HEK293 (cell line): ENCODE data around the gene ADGRD1.

Experiments used
- CTCF ChIA-PET: fragments of 350-600 bp; formaldehyde crosslinking; extraction: SDS; loops from one replicate; lab custom pipeline; 2021; ENCODE audit warnings: antibody characterized with exemption; lab: Yijun Ruan, JAX
- POLR2A ChIA-PET: fragments of 300-600 bp; formaldehyde crosslinking; extraction: SDS; loops from one replicate; lab custom pipeline; 2020; ENCODE audit warnings: antibody characterized with exemption, inconsistent platforms; lab: Yijun Ruan, JAX
- H3K27ac ChIP-seq: fragments of 200-500 bp; sonication (Bioruptor generic); 2 replicates; pipeline ENCODE4 v1.5.1; 2014; ENCODE audit warnings: low read depth, low read length, control low read depth, inconsistent platforms; ENCODE audit errors: extremely low read depth
- H3K36me3 ChIP-seq, 2 experiments: fragments of 200-500 bp in 1 of 2; sonication (Bioruptor generic) in 1 of 2; 1 replicate in 1 of 2; 2 replicates in 1 of 2; pipeline ENCODE4 v1.5.1; 2014 to 2017; ENCODE audit warnings: inconsistent platforms in 2 of 2, low read length in 2 of 2; ENCODE audit not compliant: control insufficient read depth in 2 of 2, insufficient read depth in 1 of 2
- H3K4me1 ChIP-seq: fragments of 200-500 bp; sonication (Bioruptor generic); 2 replicates; pipeline ENCODE4 v1.5.1; 2014; ENCODE audit warnings: mild to moderate bottlenecking, low read length, inconsistent platforms; ENCODE audit not compliant: control insufficient read depth, insufficient read depth
- H3K4me3 ChIP-seq: 2 replicates; pipeline ENCODE4 v1.5.1; 2011; ENCODE audit warnings: low read depth, mild to moderate bottlenecking, control low read depth, low read length, moderate library complexity
- H3K9me3 ChIP-seq: fragments of 200-500 bp; sonication (Bioruptor generic); 2 replicates; pipeline ENCODE4 v1.5.1; 2014; ENCODE audit warnings: low read depth, low read length, inconsistent platforms; ENCODE audit not compliant: control insufficient read depth, insufficient read depth
- ZNF350 ChIP-seq: fragments of 450-650 bp; formaldehyde crosslinking; IDR thresholded peaks from 2 replicates; pipeline ENCODE4 v1.5.0; 2017; ENCODE audit warnings: missing biosample characterization, mild to moderate bottlenecking, missing genetic modification characterization
- ZNF416 ChIP-seq: fragments of 450-650 bp; formaldehyde crosslinking; IDR thresholded peaks from 2 replicates; pipeline ENCODE4 v1.5.1; 2016; ENCODE audit warnings: missing biosample characterization, missing genetic modification characterization
- ZNF544 ChIP-seq: fragments of 450-650 bp; formaldehyde crosslinking; IDR thresholded peaks from 2 replicates; pipeline ENCODE4 v1.5.0; 2017; ENCODE audit warnings: missing biosample characterization, missing genetic modification characterization
- ZNF621 ChIP-seq: fragments of 450-650 bp; formaldehyde crosslinking; IDR thresholded peaks from 2 replicates; pipeline ENCODE4 v1.5.1; 2017; ENCODE audit warnings: missing biosample characterization, missing genetic modification characterization
- ZNF677 ChIP-seq: fragments of 450-650 bp; IDR thresholded peaks from 2 replicates; pipeline ENCODE4 v1.5.0; 2018; ENCODE audit warnings: missing biosample characterization, mild to moderate bottlenecking, missing genetic modification characterization, moderate library complexity
- ZNF701 ChIP-seq: fragments of 450-650 bp; formaldehyde crosslinking; IDR thresholded peaks from 2 replicates; pipeline ENCODE4 v1.5.1; 2016; ENCODE audit warnings: missing biosample characterization, missing genetic modification characterization
- ZNF707 ChIP-seq: fragments of 450-650 bp; formaldehyde crosslinking; IDR thresholded peaks from 2 replicates; pipeline ENCODE4 v1.5.1; 2016; ENCODE audit warnings: missing biosample characterization, missing genetic modification characterization
- ZNF837 ChIP-seq: fragments of 450-650 bp; formaldehyde crosslinking; IDR thresholded peaks from 2 replicates; pipeline ENCODE4 v1.5.1; 2016; ENCODE audit warnings: missing biosample characterization, missing genetic modification characterization
- TF ChIP-seq, protein P1 (sequence below): fragments of 450-650 bp; formaldehyde crosslinking; IDR thresholded peaks from 2 replicates; pipeline ENCODE4 v1.5.1; 2016; ENCODE audit warnings: missing biosample characterization, missing genetic modification characterization
- TF ChIP-seq, protein P2 (sequence below): fragments of 450-650 bp; formaldehyde crosslinking; IDR thresholded peaks from 2 replicates; pipeline ENCODE4 v1.5.1; 2016; ENCODE audit warnings: missing biosample characterization, missing genetic modification characterization, low read depth
- TF ChIP-seq, protein P3 (sequence below): fragments of 450-650 bp; formaldehyde crosslinking; IDR thresholded peaks from 2 replicates; pipeline ENCODE4 v1.5.1; 2016; ENCODE audit warnings: missing biosample characterization, missing genetic modification characterization

Gene ADGRD1

DNA sequence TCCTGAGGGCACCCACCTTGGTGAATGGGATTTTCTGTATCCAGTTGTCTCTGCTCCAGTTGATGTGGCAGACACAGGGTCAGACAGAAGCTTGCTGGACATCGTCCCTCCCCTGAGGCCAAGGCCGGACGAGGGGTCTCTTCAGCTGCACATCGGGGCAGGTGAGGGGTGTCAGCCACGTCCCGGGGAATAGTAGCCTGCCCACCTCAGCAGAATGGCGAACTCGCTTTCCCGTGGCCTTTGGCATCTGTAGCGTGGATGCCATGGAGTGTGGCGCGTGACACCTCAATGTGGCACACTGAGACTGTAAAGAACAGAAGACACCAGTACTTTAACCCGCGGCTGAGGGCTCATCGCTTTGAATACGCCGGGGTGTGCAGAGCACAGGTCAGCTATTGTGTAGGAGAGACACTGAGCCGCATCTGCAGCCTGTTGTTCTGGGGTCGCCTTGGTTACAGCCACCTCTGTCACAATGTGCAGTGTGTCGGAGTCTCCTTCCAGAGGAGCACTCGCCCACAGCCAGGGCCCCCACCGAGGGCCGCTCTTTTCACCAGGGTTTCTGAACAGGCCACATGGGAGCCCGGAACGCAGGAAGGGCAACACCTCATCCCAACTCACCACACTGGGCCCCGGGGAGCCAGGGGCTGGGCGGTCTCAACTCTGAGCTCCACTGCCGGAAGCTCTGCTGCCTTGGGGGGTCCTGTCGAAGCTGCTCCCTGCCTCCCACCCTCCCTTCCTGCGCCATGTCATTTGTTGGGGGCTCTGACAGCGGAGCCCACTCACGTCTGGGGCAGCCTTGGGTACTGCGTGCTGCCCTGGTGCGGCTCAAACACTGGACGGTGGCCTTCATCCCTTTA is 77.0 kb downstream of the ADGRD1 start:
- Histone ChIP-seq H3K36me3 (no peaks in the 10 kb centered on the region), H3K4me1 (no peaks in the 10 kb centered on the region), H3K27ac (no peak overlapping the region), H3K9me3 (no peaks in the 10 kb centered on the region), H3K4me3 (no peak overlapping the region)
- TF ChIP-seq ZNF707 (tag by site-specific recombination) (no peak), ZNF544 (tag by site-specific recombination) (no peak), ZNF621 (tag by site-specific recombination) (no peak), ZNF416 (tag by site-specific recombination) (no peak), ZNF701 (tag by site-specific recombination) (no peak), ZNF677 (tag by site-specific recombination) (no peak), ZNF350 (tag by site-specific recombination) (no peak), ZNF837 (tag by site-specific recombination) (no peak)
- TF ChIP-seq, protein P1, sequence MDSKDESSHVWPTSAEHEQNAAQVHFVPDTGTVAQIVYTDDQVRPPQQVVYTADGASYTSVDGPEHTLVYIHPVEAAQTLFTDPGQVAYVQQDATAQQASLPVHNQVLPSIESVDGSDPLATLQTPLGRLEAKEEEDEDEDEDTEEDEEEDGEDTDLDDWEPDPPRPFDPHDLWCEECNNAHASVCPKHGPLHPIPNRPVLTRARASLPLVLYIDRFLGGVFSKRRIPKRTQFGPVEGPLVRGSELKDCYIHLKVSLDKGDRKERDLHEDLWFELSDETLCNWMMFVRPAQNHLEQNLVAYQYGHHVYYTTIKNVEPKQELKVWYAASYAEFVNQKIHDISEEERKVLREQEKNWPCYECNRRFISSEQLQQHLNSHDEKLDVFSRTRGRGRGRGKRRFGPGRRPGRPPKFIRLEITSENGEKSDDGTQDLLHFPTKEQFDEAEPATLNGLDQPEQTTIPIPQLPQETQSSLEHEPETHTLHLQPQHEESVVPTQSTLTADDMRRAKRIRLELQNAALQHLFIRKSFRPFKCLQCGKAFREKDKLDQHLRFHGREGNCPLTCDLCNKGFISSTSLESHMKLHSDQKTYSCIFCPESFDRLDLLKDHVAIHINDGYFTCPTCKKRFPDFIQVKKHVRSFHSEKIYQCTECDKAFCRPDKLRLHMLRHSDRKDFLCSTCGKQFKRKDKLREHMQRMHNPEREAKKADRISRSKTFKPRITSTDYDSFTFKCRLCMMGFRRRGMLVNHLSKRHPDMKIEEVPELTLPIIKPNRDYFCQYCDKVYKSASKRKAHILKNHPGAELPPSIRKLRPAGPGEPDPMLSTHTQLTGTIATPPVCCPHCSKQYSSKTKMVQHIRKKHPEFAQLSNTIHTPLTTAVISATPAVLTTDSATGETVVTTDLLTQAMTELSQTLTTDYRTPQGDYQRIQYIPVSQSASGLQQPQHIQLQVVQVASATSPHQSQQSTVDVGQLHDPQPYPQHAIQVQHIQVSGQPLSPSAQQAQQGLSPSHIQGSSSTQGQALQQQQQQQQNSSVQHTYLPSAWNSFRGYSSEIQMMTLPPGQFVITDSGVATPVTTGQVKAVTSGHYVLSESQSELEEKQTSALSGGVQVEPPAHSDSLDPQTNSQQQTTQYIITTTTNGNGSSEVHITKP (tag by site-specific recombination) = no peak
- TF ChIP-seq, protein P2, sequence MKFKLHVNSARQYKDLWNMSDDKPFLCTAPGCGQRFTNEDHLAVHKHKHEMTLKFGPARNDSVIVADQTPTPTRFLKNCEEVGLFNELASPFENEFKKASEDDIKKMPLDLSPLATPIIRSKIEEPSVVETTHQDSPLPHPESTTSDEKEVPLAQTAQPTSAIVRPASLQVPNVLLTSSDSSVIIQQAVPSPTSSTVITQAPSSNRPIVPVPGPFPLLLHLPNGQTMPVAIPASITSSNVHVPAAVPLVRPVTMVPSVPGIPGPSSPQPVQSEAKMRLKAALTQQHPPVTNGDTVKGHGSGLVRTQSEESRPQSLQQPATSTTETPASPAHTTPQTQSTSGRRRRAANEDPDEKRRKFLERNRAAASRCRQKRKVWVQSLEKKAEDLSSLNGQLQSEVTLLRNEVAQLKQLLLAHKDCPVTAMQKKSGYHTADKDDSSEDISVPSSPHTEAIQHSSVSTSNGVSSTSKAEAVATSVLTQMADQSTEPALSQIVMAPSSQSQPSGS (tag by site-specific recombination) = no peak
- CTCF ChIA-PET = interaction anchor here (0.6 kb wide), 1 partner anchor 129 kb away, joined by 3 read pairs; no protein-coding TSS in a partner anchor
- POLR2A ChIA-PET = no interaction called here

DNA sequence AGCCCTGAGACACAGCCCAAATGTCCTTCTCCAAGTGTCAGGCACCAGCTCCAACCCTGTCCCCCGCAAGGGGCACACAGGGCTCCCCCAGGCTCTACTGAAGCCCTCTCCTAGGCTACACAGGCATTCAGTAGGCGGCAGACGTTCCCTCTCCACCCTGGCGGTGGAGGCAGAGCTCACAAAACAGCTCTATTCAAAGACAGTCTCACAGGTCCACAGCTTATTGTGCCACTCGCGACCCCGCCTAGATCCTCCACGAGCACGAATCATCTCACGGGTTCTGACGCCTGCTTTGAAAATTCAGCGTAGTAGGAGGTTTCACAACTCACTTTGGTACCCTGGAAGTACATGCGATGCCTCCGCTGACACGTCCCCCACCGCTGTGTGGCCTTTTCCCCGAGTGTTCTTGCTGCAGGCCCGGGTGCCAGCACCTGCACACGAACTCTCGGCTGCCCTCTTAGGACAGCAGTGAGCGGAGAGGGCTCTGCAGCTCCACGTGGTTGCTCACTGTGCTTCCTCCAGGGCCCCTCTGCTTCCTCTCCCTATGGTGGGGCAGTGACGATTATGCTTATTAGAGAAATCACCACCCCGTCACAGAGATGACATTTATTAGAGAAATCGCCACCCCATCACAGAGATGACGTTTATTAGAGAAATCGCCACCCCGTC is 78.5 kb downstream of the ADGRD1 start:
- Histone ChIP-seq H3K36me3 (no peaks in the 10 kb centered on the region), H3K9me3 (no peaks in the 10 kb centered on the region), H3K4me3 (no peak overlapping the region), H3K27ac (no peak overlapping the region), H3K4me1 (no peaks in the 10 kb centered on the region)
- POLR2A ChIA-PET = no interaction called here
- TF ChIP-seq, protein P3, sequence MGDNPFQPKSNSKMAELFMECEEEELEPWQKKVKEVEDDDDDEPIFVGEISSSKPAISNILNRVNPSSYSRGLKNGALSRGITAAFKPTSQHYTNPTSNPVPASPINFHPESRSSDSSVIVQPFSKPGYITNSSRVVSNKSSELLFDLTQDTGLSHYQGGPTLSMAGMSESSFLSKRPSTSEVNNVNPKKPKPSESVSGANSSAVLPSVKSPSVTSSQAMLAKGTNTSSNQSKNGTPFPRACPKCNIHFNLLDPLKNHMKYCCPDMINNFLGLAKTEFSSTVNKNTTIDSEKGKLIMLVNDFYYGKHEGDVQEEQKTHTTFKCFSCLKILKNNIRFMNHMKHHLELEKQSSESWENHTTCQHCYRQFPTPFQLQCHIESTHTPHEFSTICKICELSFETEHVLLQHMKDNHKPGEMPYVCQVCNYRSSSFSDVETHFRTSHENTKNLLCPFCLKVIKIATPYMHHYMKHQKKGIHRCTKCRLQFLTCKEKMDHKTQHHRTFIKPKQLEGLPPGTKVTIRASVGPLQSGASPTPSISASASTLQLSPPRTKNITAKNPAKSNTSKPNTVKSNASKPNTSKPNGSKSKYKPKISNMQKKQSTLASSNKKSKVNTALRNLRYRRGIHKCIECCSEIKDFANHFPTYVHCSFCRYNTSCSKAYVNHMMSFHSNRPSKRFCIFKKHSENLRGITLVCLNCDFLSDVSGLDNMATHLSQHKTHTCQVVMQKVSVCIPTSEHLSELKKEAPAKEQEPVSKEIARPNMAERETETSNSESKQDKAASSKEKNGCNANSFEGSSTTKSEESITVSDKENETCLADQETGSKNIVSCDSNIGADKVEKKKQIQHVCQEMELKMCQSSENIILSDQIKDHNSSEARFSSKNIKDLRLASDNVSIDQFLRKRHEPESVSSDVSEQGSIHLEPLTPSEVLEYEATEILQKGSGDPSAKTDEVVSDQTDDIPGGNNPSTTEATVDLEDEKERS (tag by site-specific recombination) = no peak
- CTCF ChIA-PET = no interaction called here
